HepG2 (cell line): ENCODE results near the gene PTPN14. TPM values are rescaled to one million over a fixed set of nuclear protein-coding genes. Genes with fewer than 3 reads are reported as not detected.

Experiments
- ATAC-seq: fragments of 200-7000 bp; cut with Tn5 transposase; 3 replicates; pipeline ENCODE4 v1.9.1; 2020; ENCODE audit warnings: mild to moderate bottlenecking, moderate library complexity
- BruUV-seq: library from RNA; stranded (reverse); fragments of 400-500 nt; replicated peaks from 2 replicates; lab custom pipeline; 2021; lab: Mats Ljungman, UMichigan
- CTCF ChIA-PET: fragments of 300-600 bp; formaldehyde crosslinking; extraction: SDS; loops from one replicate; lab custom pipeline; 2021; ENCODE audit warnings: low total read pairs, inconsistent platforms, low intra/inter-chr PET ratio; lab: Yijun Ruan, JAX
- POLR2A ChIA-PET: fragments of 350-600 bp; sonication (Branson Sonifier 250); formaldehyde crosslinking; loops from one replicate; lab custom pipeline; 2020; ENCODE audit warnings: antibody characterized with exemption, inconsistent platforms; lab: Yijun Ruan, JAX
- DNase-seq: peaks from one replicate; pipeline ENCODE4 v3.0.0-alpha.2; 2015; ENCODE audit warnings: low spot score
- FAIRE-seq: peaks from 3 replicates; lab custom pipeline; 2011; peaks lifted over from hg19 to GRCh38; lab: Jason Lieb, UNC
- H2AFZ ChIP-seq: one replicate; pipeline ENCODE4 v1.6.1; 2011; ENCODE audit warnings: low read length, inconsistent platforms
- H3K27ac ChIP-seq: fragments of 300-600 bp; 3 replicates; pipeline ENCODE4 v1.8.0; 2011; ENCODE audit warnings: mixed run types, mild to moderate bottlenecking, mixed read lengths, low read length, inconsistent platforms; ENCODE audit not compliant: insufficient read depth; ENCODE audit errors: extremely low read length
- H3K27me3 ChIP-seq, 2 experiments: fragments of 200-600 bp in 1 of 2; 2 replicates in 1 of 2; 3 replicates in 1 of 2; pipeline versions ENCODE4 v1.6.0 to v1.8.0; 2011; ENCODE audit warnings: low read length in 2 of 2, mild to moderate bottlenecking in 2 of 2, moderate library complexity in 2 of 2, inconsistent platforms in 1 of 2; ENCODE audit not compliant: insufficient read depth in 2 of 2, control insufficient read depth in 1 of 2
- H3K36me3 ChIP-seq, 2 experiments: fragments of 200-600 bp in 1 of 2; replicated peaks in 1 of 2; 2 replicates in 1 of 2; 3 replicates in 1 of 2; pipeline versions ENCODE4 v1.5.1 to v1.8.0; 2011; ENCODE audit warnings: low read length in 2 of 2, inconsistent platforms in 1 of 2; ENCODE audit not compliant: insufficient read depth in 2 of 2, control insufficient read depth in 1 of 2
- H3K4me1 ChIP-seq: 2 replicates; pipeline ENCODE4 v1.5.1; 2012; ENCODE audit warnings: low read length, inconsistent platforms; ENCODE audit not compliant: insufficient read depth
- H3K4me2 ChIP-seq: 2 replicates; pipeline ENCODE4 v1.6.0; 2011; ENCODE audit warnings: low read depth, low read length, inconsistent platforms
- H3K4me3 ChIP-seq, 3 experiments: fragments of 200-600 bp in 1 of 3; sonication (generic), shearing (Covaris generic) in 1 of 3; replicated peaks in 1 of 3; 2 replicates each; pipeline ENCODE4 v1.5.1; 2011 to 2016; ENCODE audit warnings: low read length in 3 of 3, inconsistent platforms in 2 of 3, low read depth in 2 of 3, mild to moderate bottlenecking in 2 of 3, control low read depth in 1 of 3, mixed read lengths in 1 of 3; ENCODE audit not compliant: insufficient read depth in 1 of 3
- H3K79me2 ChIP-seq: one replicate; pipeline ENCODE4 v1.6.1; 2011; ENCODE audit warnings: low read length, inconsistent platforms; ENCODE audit not compliant: insufficient read depth
- H3K9ac ChIP-seq: 2 replicates; pipeline ENCODE4 v1.6.0; 2011; ENCODE audit warnings: mild to moderate bottlenecking, low read depth, low read length, inconsistent platforms; ENCODE audit not compliant: insufficient read depth
- H3K9me3 ChIP-seq: 2 replicates; pipeline ENCODE4 v1.5.1; 2012; ENCODE audit warnings: mild to moderate bottlenecking, low read length
- H4K20me1 ChIP-seq: 2 replicates; pipeline ENCODE4 v1.6.0; 2011; ENCODE audit warnings: inconsistent platforms, mild to moderate bottlenecking, low read length, moderate library complexity; ENCODE audit not compliant: insufficient read depth
- BATF2 ChIP-seq: sonication (generic); formaldehyde crosslinking; IDR thresholded peaks from 2 replicates; pipeline ENCODE4 v1.8.0; 2022; ENCODE audit warnings: mild to moderate bottlenecking, missing genetic modification reagents, moderate library complexity
- DMTF1 ChIP-seq: sonication (generic); formaldehyde crosslinking; IDR thresholded peaks from 2 replicates; pipeline ENCODE4 v1.4.0; 2020; ENCODE audit warnings: mild to moderate bottlenecking, missing genetic modification reagents
- HHEX ChIP-seq: IDR thresholded peaks from 2 replicates; pipeline ENCODE4 v1.6.1; 2016; ENCODE audit warnings: control low read depth
- MAFF ChIP-seq: IDR thresholded peaks from 2 replicates; pipeline ENCODE4 v1.6.1; 2011; ENCODE audit warnings: low read depth, low read length, improper control_type of control experiment
- MAFK ChIP-seq, 2 experiments: IDR thresholded peaks in 1 of 2; conservative IDR thresholded peaks in 1 of 2; 2 replicates each; pipeline ENCODE4 v1.6.1; 2011; ENCODE audit warnings: improper control_type of control experiment in 2 of 2, low read length in 2 of 2
- NFKB2 ChIP-seq: sonication (generic); formaldehyde crosslinking; IDR thresholded peaks from 2 replicates; pipeline ENCODE4 v1.4.0; 2020; ENCODE audit warnings: missing genetic modification reagents, borderline replicate concordance
- PBX2 ChIP-seq: IDR thresholded peaks from 2 replicates; pipeline ENCODE4 v1.6.1; 2016; ENCODE audit warnings: control low read depth
- ZC3H4 ChIP-seq: sonication (generic); formaldehyde crosslinking; IDR thresholded peaks from 2 replicates; pipeline ENCODE4 v1.4.0; 2020; ENCODE audit warnings: missing genetic modification reagents, borderline replicate concordance
- ZNF235 ChIP-seq: sonication (generic); formaldehyde crosslinking; IDR thresholded peaks from 2 replicates; pipeline ENCODE4 v1.8.1; 2023; ENCODE audit warnings: mild to moderate bottlenecking, missing genetic modification reagents, borderline replicate concordance
- ZNF564 ChIP-seq: sonication (generic); formaldehyde crosslinking; IDR thresholded peaks from 2 replicates; pipeline ENCODE4 v1.8.1; 2023; ENCODE audit warnings: mild to moderate bottlenecking, missing genetic modification reagents
- WGBS: methylation state at CpG from one replicate; pipeline ENCODE4 v1.1.6; 2017; ENCODE audit warnings: low lambda C conversion rate; 5-methylcytosine and 5-hydroxymethylcytosine counted together
- in situ Hi-C: cut with HindIII; loops from 2 replicates; pipeline ENCODE4 v1.10.0; 2017; ENCODE audit warnings: low pct_unique_long_range_greater_than_20kb; ENCODE audit not compliant: extremely low pct_ligation_motif_present
- intact Hi-C: fragments of 100-400 bp; cut with micrococcal nuclease; formaldehyde crosslinking; loops from one replicate; pipeline ENCODE4 v1.10.0; 2022; ENCODE audit not compliant: unreplicated experiment
- polyA plus RNA-seq, 8 experiments: library from polyadenylated mRNA; depleted of rRNA in 3 of 8; stranded (reverse) in 7 of 8; unstranded in 1 of 8; fragments of >200 nt; fragmentation: Illumina TruSeq in 4 of 8; extraction: Trizol in 4 of 8; gene quantifications; 2 replicates each; pipeline versions ENCODE4 v1.2.1 to v1.2.3, GENCODE V29; 2011 to 2016; ENCODE audit warnings: low read depth in 4 of 8, missing spikeins in 1 of 8, mixed read lengths in 1 of 8; ENCODE audit not compliant: insufficient read depth in 1 of 8
- total RNA-seq, 5 experiments: library from RNA; depleted of rRNA; stranded (reverse); fragments of >200 nt; fragmentation: Illumina TruSeq; extraction: Trizol; gene quantifications; 2 replicates each; pipeline ENCODE4 v1.2.3, GENCODE V29; 2016; ENCODE audit warnings: low read depth in 1 of 5

PTPN14 gene
- total and polyA plus RNA-seq, 2 of the 13 experiments (the other 11 are each of a cell fraction or from before 2014, with no cell fraction given) = 3.9 to 4.7 TPM

GRCh38 chr1:214471458-214471857 is 79.9 kb downstream of the PTPN14 start:
- H2AFZ ChIP-seq = no peak overlapping the region
- BruUV-seq = no TSS peak
- ChIA-PET CTCF (no interaction called here), POLR2A (no interaction called here)
- no peak for DNase-seq
- H3K9ac ChIP-seq = no peak overlapping the region
- H3K4me2 ChIP-seq = no peak overlapping the region
- 94% methylated on average over 2 of the region's 2 CpGs for WGBS
- in situ Hi-C loops (no loop called here), intact Hi-C loops (no loop called here)
- H4K20me1 ChIP-seq = no peaks in the 10 kb centered on the region
- no peak for ATAC-seq
- no peak overlapping the region for H3K4me3 ChIP-seq
- H3K27me3 ChIP-seq = no peaks in the 10 kb centered on the region
- peaks cover 1% of the 10 kb centered on the region for H3K79me2 ChIP-seq
- no peak overlapping the region for H3K27ac ChIP-seq
- H3K4me1 ChIP-seq = peaks cover 21% of the 10 kb centered on the region
- no peaks in the 10 kb centered on the region for H3K36me3 ChIP-seq
- FAIRE-seq = no peak
- no peaks in the 10 kb centered on the region for H3K9me3 ChIP-seq
- TF ChIP-seq NFKB2 (CRISPR knock-in tag) (no peak), MAFK (conservative IDR thresholded peaks at IDR 0.05 in 1 of 2, IDR thresholded peaks at IDR 0.05 in 1 of 2; ENCODE audit: low read length in 2 of 2) (0 out of 4 replicates have a peak, but pooled peaks have one; percentile 8 to 14)

- POLR2A ChIA-PET = no interaction called here
- intact Hi-C loops = no loop called here
- TF ChIP-seq ZNF564 (CRISPR knock-in tag) (no peak), DMTF1 (no peak), ZNF235 (no peak), HHEX (no peak), MAFK (conservative IDR thresholded peaks at IDR 0.05 in 1 of 2, IDR thresholded peaks at IDR 0.05 in 1 of 2; ENCODE audit: low read length in 2 of 2) (peak in 1 of 2 experiments; percentile 57; a peak in 2 of 4 replicates), MAFF (0 out of 2 replicates have a peak, but pooled peaks have one; percentile 15), PBX2 (CRISPR knock-in tag) (no peak), ZC3H4 (CRISPR knock-in tag) (no peak), BATF2 (CRISPR knock-in tag) (no peak)
These were observed 81.3 kb downstream of the PTPN14 start for GRCh38 chr1:214470132-214470531.

More at GRCh38 chr1:214470132-214470531, 81.3 kb downstream of the PTPN14 start:
- CTCF ChIA-PET = no interaction called here
- no peaks in the 10 kb centered on the region for H3K36me3 ChIP-seq
- BruUV-seq = no TSS peak
- H3K4me1 ChIP-seq = peaks cover 21% of the 10 kb centered on the region
- in situ Hi-C loops = no loop called here
- no peak overlapping the region for H3K9ac ChIP-seq
- no peaks in the 10 kb centered on the region for H3K9me3 ChIP-seq
- no peak overlapping the region for H3K4me3 ChIP-seq
- no peaks in the 10 kb centered on the region for H3K27me3 ChIP-seq
- WGBS = 98% methylated on average over 3 of the region's 3 CpGs
- no peak overlapping the region for H3K27ac ChIP-seq
- no peak overlapping the region for H2AFZ ChIP-seq
- H4K20me1 ChIP-seq = no peaks in the 10 kb centered on the region
- peaks cover 1% of the 10 kb centered on the region for H3K79me2 ChIP-seq
- no peak overlapping the region for H3K4me2 ChIP-seq
- FAIRE-seq = no peak
- no peak for DNase-seq
- ATAC-seq = no peak
